GM13977 (cell line): ENCODE data around the gene GLRB.
"Not testable (repeated sequence)": the region's sequence is repeated elsewhere in the genome, so short reads cannot be mapped to it uniquely, and the experiment has no call there.

Source experiments
- DNase-seq: peaks from one replicate; pipeline ENCODE4 v3.0.0; 2012; ENCODE audit warnings: low spot score
- in situ Hi-C: fragments of 300-500 bp; cut with MboI; formaldehyde crosslinking; loops from one replicate; pipeline ENCODE4 v1.12.0; 2022; ENCODE audit warnings: low sequenced_read_pairs, low pct_unique_long_range_greater_than_20kb, mixed read lengths, inconsistent platforms; ENCODE audit not compliant: unreplicated experiment
- TF ChIP-seq, protein P1 (sequence below): IDR thresholded peaks from 2 replicates; pipeline ENCODE4 v1.5.1; 2012; ENCODE audit warnings: mild to moderate bottlenecking, control low read depth; ENCODE audit not compliant: insufficient read depth; ENCODE audit errors: extremely low read depth, missing control alignments

Gene GLRB

DNA sequence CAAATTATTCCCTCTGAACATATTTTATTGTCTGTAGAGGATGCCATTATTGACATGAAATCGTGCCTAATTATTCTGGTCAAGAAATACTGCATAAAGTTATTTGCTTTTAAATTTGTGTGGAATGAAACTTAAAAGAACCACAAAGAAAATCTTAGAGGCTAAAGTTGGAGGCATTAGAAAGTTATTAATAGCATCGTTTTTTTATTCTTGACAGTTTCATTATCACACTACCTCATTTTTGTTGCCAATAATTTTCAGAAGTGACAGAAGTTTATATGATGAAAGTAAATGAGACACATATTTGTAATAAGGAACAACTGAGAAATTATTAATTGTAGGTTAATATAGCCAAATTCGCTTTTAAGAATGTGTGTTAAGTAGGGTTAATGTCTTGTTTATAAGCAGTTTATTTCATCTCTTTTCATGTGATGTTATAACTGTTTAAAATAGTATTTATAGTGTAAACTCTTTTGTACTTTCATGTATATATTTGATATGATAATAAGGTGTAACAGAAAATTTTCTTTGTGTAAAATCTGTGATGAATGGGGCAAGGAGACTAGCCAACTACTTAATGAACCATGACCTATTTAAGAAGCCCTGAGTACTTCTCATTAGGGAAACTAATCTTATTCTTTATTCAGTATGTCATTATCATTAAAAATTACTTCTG is 90.1 kb downstream of the GLRB start:
- TF ChIP-seq, protein P1, sequence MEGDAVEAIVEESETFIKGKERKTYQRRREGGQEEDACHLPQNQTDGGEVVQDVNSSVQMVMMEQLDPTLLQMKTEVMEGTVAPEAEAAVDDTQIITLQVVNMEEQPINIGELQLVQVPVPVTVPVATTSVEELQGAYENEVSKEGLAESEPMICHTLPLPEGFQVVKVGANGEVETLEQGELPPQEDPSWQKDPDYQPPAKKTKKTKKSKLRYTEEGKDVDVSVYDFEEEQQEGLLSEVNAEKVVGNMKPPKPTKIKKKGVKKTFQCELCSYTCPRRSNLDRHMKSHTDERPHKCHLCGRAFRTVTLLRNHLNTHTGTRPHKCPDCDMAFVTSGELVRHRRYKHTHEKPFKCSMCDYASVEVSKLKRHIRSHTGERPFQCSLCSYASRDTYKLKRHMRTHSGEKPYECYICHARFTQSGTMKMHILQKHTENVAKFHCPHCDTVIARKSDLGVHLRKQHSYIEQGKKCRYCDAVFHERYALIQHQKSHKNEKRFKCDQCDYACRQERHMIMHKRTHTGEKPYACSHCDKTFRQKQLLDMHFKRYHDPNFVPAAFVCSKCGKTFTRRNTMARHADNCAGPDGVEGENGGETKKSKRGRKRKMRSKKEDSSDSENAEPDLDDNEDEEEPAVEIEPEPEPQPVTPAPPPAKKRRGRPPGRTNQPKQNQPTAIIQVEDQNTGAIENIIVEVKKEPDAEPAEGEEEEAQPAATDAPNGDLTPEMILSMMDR: no peak
- in situ Hi-C loops: no loop called here
- no peak for DNase-seq

DNA sequence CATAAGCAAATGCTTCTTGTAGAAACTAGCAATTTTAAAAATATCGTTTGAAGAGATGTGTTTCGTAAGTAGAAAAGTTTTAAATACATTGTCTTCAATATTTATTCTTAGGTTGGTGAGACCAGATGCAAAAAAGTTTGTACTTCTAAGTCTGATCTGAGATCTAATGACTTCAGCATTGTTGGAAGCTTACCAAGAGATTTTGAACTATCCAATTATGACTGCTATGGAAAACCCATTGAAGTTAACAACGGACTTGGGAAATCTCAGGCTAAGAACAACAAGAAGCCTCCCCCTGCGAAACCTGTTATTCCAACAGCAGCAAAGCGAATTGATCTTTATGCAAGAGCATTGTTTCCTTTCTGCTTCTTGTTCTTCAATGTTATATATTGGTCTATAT is 94.4 kb downstream of the GLRB start:
- DNase-seq: no peak
- in situ Hi-C loops: no loop called here
- TF ChIP-seq, protein P1: no peak

DNA sequence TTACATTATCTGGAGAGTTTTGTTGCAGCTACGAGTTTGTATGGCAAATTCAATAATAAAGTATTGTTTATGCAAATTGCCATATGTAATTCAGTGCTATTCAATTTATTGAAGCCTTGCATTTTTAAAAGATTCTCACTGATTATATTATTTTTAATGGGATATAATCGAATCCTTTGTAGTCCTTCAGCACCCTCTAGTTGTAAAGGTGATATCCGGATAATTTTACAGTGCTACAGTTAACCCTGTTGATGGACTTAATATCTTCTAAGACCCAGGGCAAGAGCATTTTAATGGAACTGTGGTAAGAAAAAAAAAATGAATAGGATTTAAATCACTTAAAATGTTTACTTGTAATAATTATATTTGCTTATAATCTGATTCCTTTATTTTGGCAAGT is 96.1 kb downstream of the GLRB start:
- in situ Hi-C loops: no loop called here
- no peak for DNase-seq
- TF ChIP-seq, protein P1: no peak

DNA sequence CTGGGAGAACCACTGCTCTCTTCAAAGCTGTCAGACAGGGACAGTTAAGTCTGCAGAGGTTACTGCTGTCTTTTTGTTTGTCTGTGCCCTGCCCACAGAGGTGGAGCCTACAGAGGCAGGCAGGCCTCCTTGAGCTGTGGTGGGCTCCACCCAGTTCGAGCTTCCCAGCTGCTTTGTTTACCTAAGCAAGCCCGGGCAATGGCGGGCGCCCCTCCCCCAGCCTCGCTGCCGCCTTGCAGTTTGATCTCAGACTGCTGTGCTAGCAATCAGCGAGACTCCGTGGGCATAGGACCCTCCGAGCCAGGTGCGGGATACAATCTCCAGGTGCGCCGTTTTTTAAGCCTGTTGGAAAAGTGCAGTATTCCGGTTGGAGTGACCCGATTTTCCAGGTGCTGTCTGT is 104.3 kb downstream of the GLRB start:
- in situ Hi-C loops: not testable (repeated sequence)

DNA sequence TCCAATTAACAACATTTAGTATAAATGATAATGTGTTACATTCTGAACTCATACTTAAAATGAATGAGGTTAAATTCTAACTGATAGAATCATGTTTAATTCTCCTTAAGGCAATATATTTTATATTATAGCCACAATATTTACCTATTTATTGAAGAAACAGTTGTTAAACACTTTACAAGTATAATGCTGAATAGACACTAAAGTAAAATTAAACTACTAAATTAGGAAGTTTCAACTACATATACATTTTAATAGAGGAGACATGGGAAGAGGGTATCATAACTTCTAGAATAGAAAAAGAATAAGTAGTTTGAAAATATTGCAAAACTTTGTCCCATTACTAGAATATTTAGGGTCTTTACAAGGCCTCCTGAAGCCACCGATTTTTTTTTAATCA is 108.3 kb downstream of the GLRB start:
- TF ChIP-seq, protein P1: no peak
- DNase-seq: no peak
- in situ Hi-C loops: no loop called here

More for the DNA sequence above, 104.3 kb downstream of the GLRB start:
- not testable (repeated sequence) for DNase-seq

DNA sequence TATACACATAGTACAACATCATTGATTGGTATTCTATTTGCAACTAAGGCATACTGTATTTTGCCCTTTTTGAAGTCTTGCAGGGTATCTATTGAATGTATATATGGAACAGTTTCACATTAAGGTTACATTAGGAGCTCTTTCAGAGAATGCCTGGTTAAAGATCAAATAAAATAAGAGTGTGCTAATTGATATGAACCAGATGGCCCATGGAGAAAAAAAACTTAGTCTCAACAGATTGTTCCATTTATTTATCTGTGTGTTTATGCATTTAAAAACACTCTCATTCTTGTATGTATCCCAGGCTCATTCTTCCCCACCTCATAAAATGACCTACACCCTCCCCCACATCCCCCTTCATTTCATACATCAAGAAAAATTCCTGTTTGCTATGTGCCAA is 109.4 kb downstream of the GLRB start:
- DNase-seq: no peak
- in situ Hi-C loops: no loop called here
- TF ChIP-seq, protein P1: no peak

DNA sequence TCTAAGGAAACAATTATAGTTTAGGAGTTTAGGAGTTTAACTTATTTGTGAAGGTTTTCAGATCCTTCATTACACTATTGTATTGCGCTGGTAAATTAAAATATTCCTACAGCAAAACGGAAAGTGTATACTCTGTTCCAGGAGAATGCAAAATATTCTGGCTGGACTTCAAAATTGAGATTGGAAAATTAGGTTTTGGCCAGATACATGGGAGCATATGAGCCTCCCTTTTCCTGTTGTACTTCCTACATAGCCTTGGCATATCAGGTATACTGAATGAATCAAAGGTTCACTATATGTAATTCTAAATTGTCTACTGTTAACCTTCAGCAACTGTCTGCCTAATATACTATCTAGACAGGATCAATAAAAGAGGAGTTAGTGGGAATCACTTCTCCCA is 119.4 kb downstream of the GLRB start:
- DNase-seq: no peak
- TF ChIP-seq, protein P1: no peak
- in situ Hi-C loops: no loop called here
